ENCODE measurements around the gene ATG16L2. TPM values are rescaled to one million over a fixed set of nuclear protein-coding genes. Genes with fewer than 3 reads are reported as not detected.

Gene ATG16L2
- total and polyA plus RNA-seq, 10 of the 15 experiments (the other 5 are each of a cell fraction or from before 2014, with no cell fraction given) = 1.9 to 67.7 (median 30.4) TPM

- intact Hi-C loops (cut with micrococcal nuclease; ENCODE audit: unreplicated experiment) = no loop called here
- H3K27ac ChIP-seq (ENCODE audit: control insufficient read depth, insufficient read depth) = no peak overlapping the region
- WGBS (ENCODE audit: insufficient coverage, insufficient replicate concordance, low lambda C conversion rate, missing lambda C conversion rate) = 59% methylated on average over 4 of the region's 4 CpGs
- in situ Hi-C loops (cut with MboI) = no loop called here
- no TSS peak for BruUV-seq (replicated peaks)
- no peaks in the 10 kb centered on the region for H3K9me3 ChIP-seq (replicated peaks; ENCODE audit: control insufficient read depth, insufficient read depth, low read length)
- ChIA-PET RAD21 (ENCODE audit: unreplicated experiment) (no interaction called here), POLR2A (no interaction called here), SMC1A (ENCODE audit: uncharacterized antibody, unreplicated experiment) (interaction anchor here (1.1 kb wide), 1 partner anchor 10 kb away, joined by 4 read pairs; no protein-coding TSS in a partner anchor), CTCF (interaction anchor here (1.5 kb wide), 1 partner anchor 23 kb away, joined by 3 read pairs; no protein-coding TSS in a partner anchor)
- no peaks in the 10 kb centered on the region for H3K36me3 ChIP-seq (ENCODE audit: control insufficient read depth in 2 of 2, insufficient read depth in 2 of 2, low read length in 1 of 2)
- no peaks in the 10 kb centered on the region for H3K79me2 ChIP-seq (ENCODE audit: control insufficient read depth, insufficient read depth, low read length)
- ATAC-seq = no peak
- H4K20me1 ChIP-seq (ENCODE audit: control insufficient read depth, insufficient read depth) = no peaks in the 10 kb centered on the region
- no peak for FAIRE-seq
- no peak overlapping the region for H2AFZ ChIP-seq (ENCODE audit: control insufficient read depth, low read depth, low read length)
- H3K9ac ChIP-seq (ENCODE audit: control insufficient read depth, insufficient read depth, low read length) = no peak overlapping the region
- no peak for DNase-seq (ENCODE audit: low read depth, low spot score)
- no peaks in the 10 kb centered on the region for H3K27me3 ChIP-seq (replicated peaks in 1 of 2; ENCODE audit: control insufficient read depth in 2 of 2, insufficient read depth in 2 of 2, low read length in 1 of 2)
- H3K4me1 ChIP-seq (ENCODE audit: control insufficient read depth, insufficient read depth, low read length) = no peaks in the 10 kb centered on the region
- TF ChIP-seq FOS (IDR thresholded peaks at IDR 0.05; ENCODE audit: borderline replicate concordance, extremely low read depth, insufficient read length) (no peak), SREBF1 (IDR thresholded peaks at IDR 0.05; ENCODE audit: low read length) (no peak), JUND (IDR thresholded peaks at IDR 0.05; ENCODE audit: low read depth, low read length) (no peak), ZNF687 (IDR thresholded peaks at IDR 0.05) (no peak), EZH2 (IDR thresholded peaks at IDR 0.05; ENCODE audit: borderline replicate concordance, control insufficient read depth, low read depth, low read length) (no peak), STAT3 (IDR thresholded peaks at IDR 0.05; ENCODE audit: low read depth, low read length) (no peak), SMC3 (IDR thresholded peaks at IDR 0.05; ENCODE audit: borderline replicate concordance, low read length) (no peak), CBX5 (IDR thresholded peaks at IDR 0.05; ENCODE audit: low read depth) (no peak), DPF2 (IDR thresholded peaks at IDR 0.05) (no peak), ZZZ3 (IDR thresholded peaks at IDR 0.05; ENCODE audit: control insufficient read depth, insufficient read length, low read depth) (no peak), PBX3 (IDR thresholded peaks at IDR 0.05; ENCODE audit: insufficient replicate concordance, low read depth, low read length) (no peak)
- TF ChIP-seq, protein P1, sequence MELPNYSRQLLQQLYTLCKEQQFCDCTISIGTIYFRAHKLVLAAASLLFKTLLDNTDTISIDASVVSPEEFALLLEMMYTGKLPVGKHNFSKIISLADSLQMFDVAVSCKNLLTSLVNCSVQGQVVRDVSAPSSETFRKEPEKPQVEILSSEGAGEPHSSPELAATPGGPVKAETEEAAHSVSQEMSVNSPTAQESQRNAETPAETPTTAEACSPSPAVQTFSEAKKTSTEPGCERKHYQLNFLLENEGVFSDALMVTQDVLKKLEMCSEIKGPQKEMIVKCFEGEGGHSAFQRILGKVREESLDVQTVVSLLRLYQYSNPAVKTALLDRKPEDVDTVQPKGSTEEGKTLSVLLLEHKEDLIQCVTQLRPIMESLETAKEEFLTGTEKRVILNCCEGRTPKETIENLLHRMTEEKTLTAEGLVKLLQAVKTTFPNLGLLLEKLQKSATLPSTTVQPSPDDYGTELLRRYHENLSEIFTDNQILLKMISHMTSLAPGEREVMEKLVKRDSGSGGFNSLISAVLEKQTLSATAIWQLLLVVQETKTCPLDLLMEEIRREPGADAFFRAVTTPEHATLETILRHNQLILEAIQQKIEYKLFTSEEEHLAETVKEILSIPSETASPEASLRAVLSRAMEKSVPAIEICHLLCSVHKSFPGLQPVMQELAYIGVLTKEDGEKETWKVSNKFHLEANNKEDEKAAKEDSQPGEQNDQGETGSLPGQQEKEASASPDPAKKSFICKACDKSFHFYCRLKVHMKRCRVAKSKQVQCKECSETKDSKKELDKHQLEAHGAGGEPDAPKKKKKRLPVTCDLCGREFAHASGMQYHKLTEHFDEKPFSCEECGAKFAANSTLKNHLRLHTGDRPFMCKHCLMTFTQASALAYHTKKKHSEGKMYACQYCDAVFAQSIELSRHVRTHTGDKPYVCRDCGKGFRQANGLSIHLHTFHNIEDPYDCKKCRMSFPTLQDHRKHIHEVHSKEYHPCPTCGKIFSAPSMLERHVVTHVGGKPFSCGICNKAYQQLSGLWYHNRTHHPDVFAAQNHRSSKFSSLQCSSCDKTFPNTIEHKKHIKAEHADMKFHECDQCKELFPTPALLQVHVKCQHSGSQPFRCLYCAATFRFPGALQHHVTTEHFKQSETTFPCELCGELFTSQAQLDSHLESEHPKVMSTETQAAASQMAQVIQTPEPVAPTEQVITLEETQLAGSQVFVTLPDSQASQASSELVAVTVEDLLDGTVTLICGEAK (IDR thresholded peaks at IDR 0.05; ENCODE audit: borderline replicate concordance) = no peak
- TF ChIP-seq, protein P2, sequence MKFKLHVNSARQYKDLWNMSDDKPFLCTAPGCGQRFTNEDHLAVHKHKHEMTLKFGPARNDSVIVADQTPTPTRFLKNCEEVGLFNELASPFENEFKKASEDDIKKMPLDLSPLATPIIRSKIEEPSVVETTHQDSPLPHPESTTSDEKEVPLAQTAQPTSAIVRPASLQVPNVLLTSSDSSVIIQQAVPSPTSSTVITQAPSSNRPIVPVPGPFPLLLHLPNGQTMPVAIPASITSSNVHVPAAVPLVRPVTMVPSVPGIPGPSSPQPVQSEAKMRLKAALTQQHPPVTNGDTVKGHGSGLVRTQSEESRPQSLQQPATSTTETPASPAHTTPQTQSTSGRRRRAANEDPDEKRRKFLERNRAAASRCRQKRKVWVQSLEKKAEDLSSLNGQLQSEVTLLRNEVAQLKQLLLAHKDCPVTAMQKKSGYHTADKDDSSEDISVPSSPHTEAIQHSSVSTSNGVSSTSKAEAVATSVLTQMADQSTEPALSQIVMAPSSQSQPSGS (IDR thresholded peaks at IDR 0.05; ENCODE audit: low read length) = no peak
- H3K4me2 ChIP-seq (ENCODE audit: control insufficient read depth, insufficient read depth) = no peak overlapping the region
- no peak overlapping the region for H3K4me3 ChIP-seq
Observed at GRCh38 chr11:72769680-72770079, 44.5 kb upstream of the ATG16L2 start.
